HG03469 (cell line): Measurements from ENCODE around the gene TSPAN14.

Source experiments
- ATAC-seq: cut with Tn5 transposase; IDR thresholded peaks from one replicate; pipeline ENCODE4 v1.9.1; 2021; ENCODE audit warnings: mild to moderate bottlenecking, moderate library complexity, moderate number of reproducible peaks; ENCODE audit not compliant: unreplicated experiment

Gene TSPAN14

GRCh38 chr10:80486785-80487420 is 32.8 kb downstream of the TSPAN14 start:
- ATAC-seq = no peak

GRCh38 chr10:80487421-80487785 is 33.3 kb downstream of the TSPAN14 start:
- ATAC-seq = no peak

- no peak for ATAC-seq
Measured at GRCh38 chr10:80487791-80488538, 33.9 kb downstream of the TSPAN14 start.

- ATAC-seq = no peak
Measured at GRCh38 chr10:80488539-80489066, 34.5 kb downstream of the TSPAN14 start.

GRCh38 chr10:80489371-80490112 is 35.4 kb downstream of the TSPAN14 start:
- ATAC-seq = no peak

GRCh38 chr10:80491251-80492102 is 37.4 kb downstream of the TSPAN14 start:
- ATAC-seq = no peak

- peak; percentile 33 for ATAC-seq
Measured at GRCh38 chr10:80492848-80493521, 38.9 kb downstream of the TSPAN14 start.

- peak; percentile 30 for ATAC-seq
Measured at GRCh38 chr10:80493522-80494051, 39.5 kb downstream of the TSPAN14 start.

- ATAC-seq = no peak
Measured at GRCh38 chr10:80496555-80497172, 42.6 kb downstream of the TSPAN14 start.

- ATAC-seq = no peak
Measured at GRCh38 chr10:80497187-80498077, 43.3 kb downstream of the TSPAN14 start.

- ATAC-seq = no peak
Measured at GRCh38 chr10:80498078-80498832, 44.1 kb downstream of the TSPAN14 start.

GRCh38 chr10:80498833-80499741 is 45.0 kb downstream of the TSPAN14 start:
- ATAC-seq = no peak

- no peak for ATAC-seq
Measured at GRCh38 chr10:80500572-80501380, 46.7 kb downstream of the TSPAN14 start.

GRCh38 chr10:80501381-80501912 is 47.3 kb downstream of the TSPAN14 start:
- ATAC-seq = no peak

- ATAC-seq = no peak
Measured at GRCh38 chr10:80501913-80502521, 47.9 kb downstream of the TSPAN14 start.
